GM21390 (cell line): ENCODE measurements around the gene KCNQ5.

Source experiments
- ATAC-seq: cut with Tn5 transposase; IDR thresholded peaks from one replicate; pipeline ENCODE4 v1.9.1; 2021; ENCODE audit not compliant: unreplicated experiment

KCNQ5 gene

GRCh38 chr6:72828904-72829303 lies 207.0 kb downstream of the KCNQ5 start:
- ATAC-seq = no peak

- ATAC-seq = no peak
These were observed 210.4 kb downstream of the KCNQ5 start for GRCh38 chr6:72832271-72832670.

- ATAC-seq = no peak
These were observed 213.9 kb downstream of the KCNQ5 start for GRCh38 chr6:72835749-72836148.

GRCh38 chr6:72836971-72837370 lies 215.1 kb downstream of the KCNQ5 start:
- ATAC-seq = no peak

GRCh38 chr6:72841195-72841594 lies 219.3 kb downstream of the KCNQ5 start:
- ATAC-seq = no peak

GRCh38 chr6:72842140-72842539 lies 220.3 kb downstream of the KCNQ5 start:
- ATAC-seq = no peak

GRCh38 chr6:72844614-72845013 lies 222.8 kb downstream of the KCNQ5 start:
- no peak for ATAC-seq

- no peak for ATAC-seq
These were observed 227.5 kb downstream of the KCNQ5 start for GRCh38 chr6:72849346-72849745.

GRCh38 chr6:72850040-72850439 lies 228.2 kb downstream of the KCNQ5 start:
- ATAC-seq = no peak

- no peak for ATAC-seq
These were observed 228.6 kb downstream of the KCNQ5 start for GRCh38 chr6:72850469-72850868.

- no peak for ATAC-seq
These were observed 233.6 kb downstream of the KCNQ5 start for GRCh38 chr6:72855471-72855870.

- ATAC-seq = no peak
These were observed 234.9 kb downstream of the KCNQ5 start for GRCh38 chr6:72856801-72857200.

GRCh38 chr6:72857791-72858585 lies 236.1 kb downstream of the KCNQ5 start:
- ATAC-seq = no peak

- no peak for ATAC-seq
These were observed 239.2 kb downstream of the KCNQ5 start for GRCh38 chr6:72861059-72861458.

GRCh38 chr6:72861935-72862432 lies 240.1 kb downstream of the KCNQ5 start:
- peak; percentile 56 for ATAC-seq

- no peak for ATAC-seq
These were observed 241.3 kb downstream of the KCNQ5 start for GRCh38 chr6:72863131-72863530.

- ATAC-seq = no peak
These were observed 242.4 kb downstream of the KCNQ5 start for GRCh38 chr6:72864236-72864635.

GRCh38 chr6:72864799-72865198 lies 242.9 kb downstream of the KCNQ5 start:
- ATAC-seq = no peak

GRCh38 chr6:72865467-72865866 lies 243.6 kb downstream of the KCNQ5 start:
- no peak for ATAC-seq

- no peak for ATAC-seq
These were observed 247.8 kb downstream of the KCNQ5 start for GRCh38 chr6:72869621-72870020.

- ATAC-seq = no peak
These were observed 251.6 kb downstream of the KCNQ5 start for GRCh38 chr6:72873433-72873832.

GRCh38 chr6:72876256-72876655 lies 254.4 kb downstream of the KCNQ5 start:
- ATAC-seq = no peak

- ATAC-seq = no peak
These were observed 264.3 kb downstream of the KCNQ5 start for GRCh38 chr6:72886170-72886569.
